ENCODE measurements around the gene PSMA5.
A peak's percentile ranks its signal among the peaks of the same experiment; 100 is the strongest.

PSMA5 gene

DNA sequence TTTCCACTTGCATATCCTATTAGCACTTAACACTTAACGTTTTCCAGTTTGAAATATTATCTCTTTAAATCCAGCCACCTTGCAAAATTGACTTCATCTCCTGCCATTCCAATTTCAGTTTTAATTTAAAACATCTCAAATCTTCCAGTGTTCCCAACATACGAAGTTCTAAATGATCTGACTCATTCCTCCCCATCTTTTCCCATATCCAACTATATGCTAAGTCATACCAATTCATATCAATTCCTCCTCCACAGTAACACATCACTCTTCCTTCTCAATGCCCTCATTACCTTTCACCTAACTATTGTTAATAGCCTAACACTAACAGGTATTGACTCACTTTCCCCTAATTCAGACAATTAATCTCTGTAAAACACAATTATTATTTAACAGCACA lies 2.8 kb downstream of the PSMA5 start:
- TF ChIP-seq POLR2A (IDR thresholded peaks at IDR 0.05; ENCODE audit: extremely low read depth, insufficient read length): no peak
- TF ChIP-seq, protein P1, sequence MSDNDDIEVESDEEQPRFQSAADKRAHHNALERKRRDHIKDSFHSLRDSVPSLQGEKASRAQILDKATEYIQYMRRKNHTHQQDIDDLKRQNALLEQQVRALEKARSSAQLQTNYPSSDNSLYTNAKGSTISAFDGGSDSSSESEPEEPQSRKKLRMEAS (IDR thresholded peaks at IDR 0.05; ENCODE audit: low read depth, low read length): no peak
- TF ChIP-seq, protein P2, sequence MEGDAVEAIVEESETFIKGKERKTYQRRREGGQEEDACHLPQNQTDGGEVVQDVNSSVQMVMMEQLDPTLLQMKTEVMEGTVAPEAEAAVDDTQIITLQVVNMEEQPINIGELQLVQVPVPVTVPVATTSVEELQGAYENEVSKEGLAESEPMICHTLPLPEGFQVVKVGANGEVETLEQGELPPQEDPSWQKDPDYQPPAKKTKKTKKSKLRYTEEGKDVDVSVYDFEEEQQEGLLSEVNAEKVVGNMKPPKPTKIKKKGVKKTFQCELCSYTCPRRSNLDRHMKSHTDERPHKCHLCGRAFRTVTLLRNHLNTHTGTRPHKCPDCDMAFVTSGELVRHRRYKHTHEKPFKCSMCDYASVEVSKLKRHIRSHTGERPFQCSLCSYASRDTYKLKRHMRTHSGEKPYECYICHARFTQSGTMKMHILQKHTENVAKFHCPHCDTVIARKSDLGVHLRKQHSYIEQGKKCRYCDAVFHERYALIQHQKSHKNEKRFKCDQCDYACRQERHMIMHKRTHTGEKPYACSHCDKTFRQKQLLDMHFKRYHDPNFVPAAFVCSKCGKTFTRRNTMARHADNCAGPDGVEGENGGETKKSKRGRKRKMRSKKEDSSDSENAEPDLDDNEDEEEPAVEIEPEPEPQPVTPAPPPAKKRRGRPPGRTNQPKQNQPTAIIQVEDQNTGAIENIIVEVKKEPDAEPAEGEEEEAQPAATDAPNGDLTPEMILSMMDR (IDR thresholded peaks at IDR 0.05; ENCODE audit: low read depth, low read length): no peak
- no peak for TF ChIP-seq MYC (IDR thresholded peaks at IDR 0.05; ENCODE audit: low read depth, low read length)
- no peak for DNase-seq (ENCODE audit: low read depth)
- peak overlapping the region; percentile 1 for H3K4me3 ChIP-seq (ENCODE audit: low read depth, low read length)

DNA sequence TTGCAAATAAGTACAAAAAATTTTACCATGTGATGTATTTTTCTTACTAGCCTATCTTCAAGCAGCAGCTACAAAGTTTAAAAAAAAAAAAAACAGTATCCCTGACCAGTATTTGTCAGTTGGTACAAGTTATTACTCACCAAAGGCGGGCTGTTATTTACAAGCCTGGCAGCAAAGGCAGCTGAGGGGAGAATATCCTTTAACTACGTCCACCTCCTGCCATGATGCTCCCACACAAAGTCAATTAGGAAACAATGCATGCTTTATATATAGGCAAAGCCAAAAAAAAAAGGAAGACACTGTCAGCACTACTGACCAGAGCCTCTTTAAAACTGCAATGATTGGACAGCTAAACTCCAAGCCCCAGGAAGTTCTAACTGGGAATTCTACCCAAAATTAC lies 13.7 kb downstream of the PSMA5 start:
- DNase-seq (ENCODE audit: low read depth): no peak
- TF ChIP-seq POLR2A (IDR thresholded peaks at IDR 0.05; ENCODE audit: extremely low read depth, insufficient read length): no peak
- TF ChIP-seq, protein P1 (IDR thresholded peaks at IDR 0.05; ENCODE audit: low read depth, low read length): no peak
- no peak for TF ChIP-seq MYC (IDR thresholded peaks at IDR 0.05; ENCODE audit: low read depth, low read length)
- TF ChIP-seq, protein P2 (IDR thresholded peaks at IDR 0.05; ENCODE audit: low read depth, low read length): no peak
- H3K4me3 ChIP-seq (ENCODE audit: low read depth, low read length): no peak overlapping the region

DNA sequence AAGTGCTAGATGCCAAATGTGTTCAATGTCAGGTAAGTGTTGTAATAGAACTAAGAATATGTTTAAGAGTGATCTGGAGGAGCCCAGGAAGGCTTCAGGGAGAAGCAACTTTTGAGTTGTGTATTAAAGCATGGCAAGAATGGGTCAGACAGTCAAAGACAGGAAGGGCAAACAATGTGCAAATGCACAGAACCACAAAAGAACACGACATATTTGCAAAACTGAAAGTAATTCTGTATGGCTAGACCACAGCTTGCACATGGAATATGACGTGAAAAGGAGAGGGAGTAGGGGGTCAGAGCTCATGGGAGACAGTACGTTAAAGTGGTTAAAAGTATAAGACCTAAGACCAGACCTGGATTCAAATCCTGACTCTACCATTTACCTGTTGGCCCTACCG lies 21.4 kb downstream of the PSMA5 start:
- TF ChIP-seq, protein P2 (IDR thresholded peaks at IDR 0.05; ENCODE audit: low read depth, low read length): no peak
- no peak for TF ChIP-seq POLR2A (IDR thresholded peaks at IDR 0.05; ENCODE audit: extremely low read depth, insufficient read length)
- TF ChIP-seq, protein P1 (IDR thresholded peaks at IDR 0.05; ENCODE audit: low read depth, low read length): no peak
- TF ChIP-seq MYC (IDR thresholded peaks at IDR 0.05; ENCODE audit: low read depth, low read length): no peak
- H3K4me3 ChIP-seq (ENCODE audit: low read depth, low read length): no peak overlapping the region
- no peak for DNase-seq (ENCODE audit: low read depth)

DNA sequence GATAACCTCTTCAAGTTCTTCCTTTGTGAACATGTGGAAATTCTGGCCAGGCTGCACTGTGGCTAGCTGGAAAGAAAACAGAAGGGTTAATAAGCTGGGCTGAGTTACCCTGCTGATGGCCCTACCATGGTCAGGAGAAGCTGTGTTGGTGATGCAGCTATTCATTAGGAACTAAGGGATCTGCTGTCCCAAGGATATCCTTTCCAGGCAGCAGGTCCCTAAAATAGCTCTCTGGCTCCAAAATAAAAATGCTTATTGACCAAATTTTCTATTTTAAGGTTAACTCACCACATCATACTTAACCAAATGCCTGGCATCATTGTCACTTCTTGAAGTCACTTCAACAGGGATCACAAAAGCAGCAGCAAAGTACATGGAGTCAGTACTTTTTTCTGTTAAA lies 24.2 kb downstream of the PSMA5 start:
- no peak for TF ChIP-seq MYC (IDR thresholded peaks at IDR 0.05; ENCODE audit: low read depth, low read length)
- TF ChIP-seq, protein P2 (IDR thresholded peaks at IDR 0.05; ENCODE audit: low read depth, low read length): no peak
- TF ChIP-seq, protein P1 (IDR thresholded peaks at IDR 0.05; ENCODE audit: low read depth, low read length): no peak
- TF ChIP-seq POLR2A (IDR thresholded peaks at IDR 0.05; ENCODE audit: extremely low read depth, insufficient read length): no peak
- no peak for DNase-seq (ENCODE audit: low read depth)

DNA sequence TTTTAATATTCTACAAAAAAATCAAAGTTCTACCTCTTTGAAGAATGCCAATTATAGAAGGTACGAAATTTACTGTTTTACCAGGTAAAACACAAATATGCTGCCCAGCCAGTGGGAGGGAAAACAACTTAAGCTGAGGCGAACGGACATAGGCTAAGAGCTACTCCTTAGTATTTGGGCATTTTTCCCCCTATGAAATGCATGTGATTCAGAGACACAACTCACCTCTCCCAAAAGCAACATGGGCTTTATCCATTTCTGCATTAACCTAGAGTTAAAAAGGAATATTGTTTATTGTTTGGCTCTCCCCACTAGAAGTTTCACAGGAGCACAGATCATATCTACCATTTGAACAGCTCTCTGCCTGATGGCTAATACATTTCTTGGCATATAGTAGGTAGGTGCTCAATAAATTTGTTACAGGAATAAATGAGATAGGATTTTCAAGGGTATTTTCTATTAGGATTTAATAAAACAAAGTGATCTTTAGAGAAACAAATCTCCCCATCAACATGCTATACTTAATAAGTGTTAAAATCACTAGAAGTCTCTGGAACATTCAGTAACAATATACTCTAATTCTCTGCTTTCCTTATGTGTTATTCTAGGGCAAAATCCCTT lies 26.1 kb downstream of the PSMA5 start:
- no peak overlapping the region for H3K4me3 ChIP-seq (ENCODE audit: low read depth, low read length)
- TF ChIP-seq MYC (IDR thresholded peaks at IDR 0.05; ENCODE audit: low read depth, low read length) (no peak), POLR2A (IDR thresholded peaks at IDR 0.05; ENCODE audit: extremely low read depth, insufficient read length) (no peak)
- TF ChIP-seq, protein P1 (IDR thresholded peaks at IDR 0.05; ENCODE audit: low read depth, low read length): no peak
- TF ChIP-seq, protein P2 (IDR thresholded peaks at IDR 0.05; ENCODE audit: low read depth, low read length): no peak
- DNase-seq (ENCODE audit: low read depth): no peak

More for the DNA sequence above, 24.2 kb downstream of the PSMA5 start:
- H3K4me3 ChIP-seq (ENCODE audit: low read depth, low read length): no peak overlapping the region

Measured in NB4 (cell line).